Activated CD4-positive, alpha-beta T cell treated with anti-CD3 and anti-CD28 coated beads for 4 hours (primary cell): ENCODE results near the gene ZNF396.

Source experiments
- DNase-seq, 2 donors: peaks; one replicate each; pipeline ENCODE4 v3.0.0-alpha.2; 2020

ZNF396 gene

GRCh38 chr18:35334212-35334611, 42.9 kb downstream of the ZNF396 start:
- no peak for DNase-seq

GRCh38 chr18:35331367-35332087, 45.6 kb downstream of the ZNF396 start:
- no peak for DNase-seq

GRCh38 chr18:35328868-35329267, 48.3 kb downstream of the ZNF396 start:
- DNase-seq, result no peak

GRCh38 chr18:35326695-35327387, 50.3 kb downstream of the ZNF396 start:
- no peak for DNase-seq

- no peak for DNase-seq
Observed at GRCh38 chr18:35324926-35325655, 52.0 kb downstream of the ZNF396 start.

- no peak for DNase-seq
Observed at GRCh38 chr18:35322486-35323458, 54.4 kb downstream of the ZNF396 start.
